GM13976 (cell line): ENCODE results near the gene FCAMR.

Experiments
- DNase-seq: peaks from one replicate; pipeline ENCODE4 v3.0.0; 2012; ENCODE audit warnings: low spot score
- CTCF ChIP-seq: IDR thresholded peaks from 2 replicates; pipeline ENCODE4 v1.5.1; 2012; ENCODE audit warnings: borderline replicate concordance, mild to moderate bottlenecking; ENCODE audit not compliant: insufficient read depth; ENCODE audit errors: extremely low read depth, missing control alignments, control extremely low read depth
- in situ Hi-C: fragments of 300-500 bp; cut with MboI; formaldehyde crosslinking; loops from one replicate; pipeline ENCODE4 v1.12.0; 2022; ENCODE audit warnings: low sequenced_read_pairs, mixed read lengths, inconsistent platforms; ENCODE audit not compliant: unreplicated experiment

The FCAMR gene

GRCh38 chr1:206955476-206956451 lies 14.5 kb downstream of the FCAMR start:
- peak; percentile 57 for DNase-seq
- no peak for TF ChIP-seq CTCF
- in situ Hi-C loops = no loop called here

GRCh38 chr1:206954459-206955342 lies 15.6 kb downstream of the FCAMR start:
- DNase-seq = no peak
- no peak for TF ChIP-seq CTCF
- in situ Hi-C loops = no loop called here

GRCh38 chr1:206953626-206954025 lies 16.6 kb downstream of the FCAMR start:
- in situ Hi-C loops = no loop called here
- no peak for TF ChIP-seq CTCF

GRCh38 chr1:206953126-206953525 lies 17.1 kb downstream of the FCAMR start:
- TF ChIP-seq CTCF = no peak
- no peak for DNase-seq
- in situ Hi-C loops = no loop called here

More at GRCh38 chr1:206953626-206954025, 16.6 kb downstream of the FCAMR start:
- DNase-seq = no peak

GRCh38 chr1:206952171-206952570 lies 18.1 kb downstream of the FCAMR start:
- in situ Hi-C loops = no loop called here
- no peak for DNase-seq
- TF ChIP-seq CTCF = no peak

- TF ChIP-seq CTCF = no peak
- in situ Hi-C loops = no loop called here
- no peak for DNase-seq
Measured at GRCh38 chr1:206951318-206952100, 18.8 kb downstream of the FCAMR start.
